ENCODE data around the gene PTPRN2.

The PTPRN2 gene

GRCh38 chr7:158400601-158401225 is 186.9 kb downstream of the PTPRN2 start:
- H3K4me3 ChIP-seq (ENCODE audit: low read depth, low read length): no peak overlapping the region
- TF ChIP-seq, protein P1, sequence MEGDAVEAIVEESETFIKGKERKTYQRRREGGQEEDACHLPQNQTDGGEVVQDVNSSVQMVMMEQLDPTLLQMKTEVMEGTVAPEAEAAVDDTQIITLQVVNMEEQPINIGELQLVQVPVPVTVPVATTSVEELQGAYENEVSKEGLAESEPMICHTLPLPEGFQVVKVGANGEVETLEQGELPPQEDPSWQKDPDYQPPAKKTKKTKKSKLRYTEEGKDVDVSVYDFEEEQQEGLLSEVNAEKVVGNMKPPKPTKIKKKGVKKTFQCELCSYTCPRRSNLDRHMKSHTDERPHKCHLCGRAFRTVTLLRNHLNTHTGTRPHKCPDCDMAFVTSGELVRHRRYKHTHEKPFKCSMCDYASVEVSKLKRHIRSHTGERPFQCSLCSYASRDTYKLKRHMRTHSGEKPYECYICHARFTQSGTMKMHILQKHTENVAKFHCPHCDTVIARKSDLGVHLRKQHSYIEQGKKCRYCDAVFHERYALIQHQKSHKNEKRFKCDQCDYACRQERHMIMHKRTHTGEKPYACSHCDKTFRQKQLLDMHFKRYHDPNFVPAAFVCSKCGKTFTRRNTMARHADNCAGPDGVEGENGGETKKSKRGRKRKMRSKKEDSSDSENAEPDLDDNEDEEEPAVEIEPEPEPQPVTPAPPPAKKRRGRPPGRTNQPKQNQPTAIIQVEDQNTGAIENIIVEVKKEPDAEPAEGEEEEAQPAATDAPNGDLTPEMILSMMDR (IDR thresholded peaks at IDR 0.05; ENCODE audit: control insufficient read depth, extremely low read depth, insufficient read depth): no peak
- DNase-seq (ENCODE audit: low read depth): no peak

DNA sequence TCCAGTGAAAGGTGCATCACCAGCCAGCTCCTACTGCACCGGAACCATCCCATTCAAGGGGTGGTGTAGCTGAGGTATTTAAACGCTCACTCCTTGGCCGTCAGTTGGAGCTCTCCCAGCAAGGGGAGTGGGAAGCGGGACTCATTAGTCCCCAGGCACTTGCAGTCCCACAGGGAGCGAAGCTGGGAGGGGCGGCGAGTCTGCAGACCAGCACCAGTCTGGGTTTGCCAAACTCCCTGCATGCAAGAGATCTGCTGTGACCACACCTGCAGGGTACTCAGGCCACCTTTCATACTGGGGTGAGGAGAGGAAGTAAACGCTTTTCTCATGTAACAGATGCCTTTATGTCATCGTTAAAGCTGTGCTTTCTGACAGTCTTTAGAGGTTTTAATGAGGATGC is 187.9 kb downstream of the PTPRN2 start:
- TF ChIP-seq, protein P1 (IDR thresholded peaks at IDR 0.05; ENCODE audit: control insufficient read depth, extremely low read depth, insufficient read depth): no peak
- no peak for DNase-seq (ENCODE audit: low read depth)
- no peak overlapping the region for H3K4me3 ChIP-seq (ENCODE audit: low read depth, low read length)

- H3K4me3 ChIP-seq (ENCODE audit: low read depth, low read length): no peak overlapping the region
- DNase-seq (ENCODE audit: low read depth): no peak
These were observed 188.9 kb downstream of the PTPRN2 start for GRCh38 chr7:158398750-158399149.

GRCh38 chr7:158397885-158398284 is 189.7 kb downstream of the PTPRN2 start:
- no peak for DNase-seq (ENCODE audit: low read depth)
- TF ChIP-seq, protein P1 (IDR thresholded peaks at IDR 0.05; ENCODE audit: control insufficient read depth, extremely low read depth, insufficient read depth): no peak
- no peak overlapping the region for H3K4me3 ChIP-seq (ENCODE audit: low read depth, low read length)

More at GRCh38 chr7:158398750-158399149, 188.9 kb downstream of the PTPRN2 start:
- TF ChIP-seq, protein P1 (IDR thresholded peaks at IDR 0.05; ENCODE audit: control insufficient read depth, extremely low read depth, insufficient read depth): no peak

GRCh38 chr7:158396982-158397862 is 190.4 kb downstream of the PTPRN2 start:
- DNase-seq (ENCODE audit: low read depth): no peak
- no peak overlapping the region for H3K4me3 ChIP-seq (ENCODE audit: low read depth, low read length)
- TF ChIP-seq, protein P1 (IDR thresholded peaks at IDR 0.05; ENCODE audit: control insufficient read depth, extremely low read depth, insufficient read depth): no peak

DNA sequence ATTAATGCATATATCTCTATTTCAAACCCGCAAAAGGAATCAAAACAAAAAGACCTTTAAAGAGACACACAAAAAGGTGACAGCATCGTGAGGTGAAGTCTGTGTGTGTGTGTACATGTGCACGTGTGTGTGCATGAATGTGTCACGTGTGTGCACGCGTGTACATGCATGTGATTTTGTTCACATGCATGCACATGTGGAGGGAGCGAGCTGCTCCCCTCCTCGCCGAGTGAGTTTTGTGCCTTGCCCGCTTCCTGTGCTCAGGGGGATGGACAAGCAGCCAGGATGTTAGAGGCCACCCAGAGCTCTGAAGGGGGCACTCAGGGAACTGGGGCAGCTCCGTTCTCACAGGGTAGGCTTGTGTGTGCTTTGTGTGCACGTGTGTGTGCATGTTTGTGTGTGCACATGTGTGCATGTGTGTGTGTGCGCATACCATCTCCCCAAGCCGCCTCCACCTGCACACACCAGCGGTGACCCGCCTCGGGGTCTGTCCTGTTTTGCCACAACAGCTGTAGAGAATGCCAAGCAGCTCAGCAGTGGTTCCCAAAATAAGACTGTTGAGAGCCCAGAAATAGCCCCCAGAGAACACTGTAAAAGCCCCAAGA is 191.2 kb downstream of the PTPRN2 start:
- DNase-seq (ENCODE audit: low read depth): no peak
- TF ChIP-seq, protein P1 (IDR thresholded peaks at IDR 0.05; ENCODE audit: control insufficient read depth, extremely low read depth, insufficient read depth): no peak
- no peak overlapping the region for H3K4me3 ChIP-seq (ENCODE audit: low read depth, low read length)

All from LNCaP clone FGC (cell line).